ENCODE results near the gene PFKM. TPM values are rescaled to one million over a fixed set of nuclear protein-coding genes. Genes with fewer than 3 reads are reported as not detected.
"Not testable (repeated sequence)": the region's sequence is repeated elsewhere in the genome, so short reads cannot be mapped to it uniquely, and the experiment has no call there.

PFKM gene
- total and polyA plus RNA-seq, 9 of the 15 experiments (the other 6 are each of a cell fraction or from before 2014, with no cell fraction given) = 16.5 to 39.9 (median 31.7) TPM

DNA sequence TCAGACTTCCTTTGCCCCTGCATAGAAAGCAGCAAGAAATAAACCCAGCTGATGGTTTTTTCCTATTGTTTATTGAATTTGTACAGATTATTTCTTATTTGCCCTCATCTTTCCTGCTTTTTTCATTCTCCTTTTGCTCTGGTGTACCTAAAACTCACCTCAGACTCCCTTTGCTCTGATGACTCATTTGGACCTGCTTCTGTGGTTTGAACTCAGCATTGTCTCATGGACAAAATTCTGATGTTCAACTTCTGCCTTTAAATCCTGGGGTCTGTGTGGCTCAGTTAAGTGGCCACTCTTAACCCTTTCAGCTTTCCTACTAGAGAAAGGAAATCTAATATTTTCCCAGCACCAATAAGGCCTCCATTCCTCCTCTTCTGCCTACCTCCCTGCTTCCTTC is 9.7 kb upstream of the PFKM start:
- no peak for FAIRE-seq
- H3K4me3 ChIP-seq = no peak overlapping the region
- no peaks in the 10 kb centered on the region for H3K27me3 ChIP-seq (ENCODE audit: control insufficient read depth in 2 of 2, insufficient read depth in 2 of 2, low read length in 2 of 2)
- ChIA-PET POLR2A (no interaction called here), CTCF (ENCODE audit: low intra/inter-chr PET ratio) (no interaction called here)
- H3K4me2 ChIP-seq (ENCODE audit: insufficient read depth, low read length) = no peak overlapping the region
- TF ChIP-seq NCOA2 (IDR thresholded peaks at IDR 0.05; ENCODE audit: partially characterized antibody in 2 of 2) = no peak
- no peaks in the 10 kb centered on the region for H3K9me3 ChIP-seq (replicated peaks; ENCODE audit: control insufficient read depth, insufficient read depth, low read depth, low read length)
- no TSS peak for BruUV-seq (replicated peaks)
- no peak overlapping the region for H3K27ac ChIP-seq (ENCODE audit: extremely low read depth, low read depth, low read length)
- in situ Hi-C loops (cut with MboI) = no loop called here
- no peaks in the 10 kb centered on the region for H3K9me1 ChIP-seq (ENCODE audit: control insufficient read depth, insufficient read depth, low read length)
- peaks cover 14% of the 10 kb centered on the region for H3K79me2 ChIP-seq (ENCODE audit: control insufficient read depth, insufficient read depth, low read length)
- H3K9ac ChIP-seq (ENCODE audit: insufficient read depth in 1 of 2, low read depth in 2 of 2, low read length in 2 of 2) = no peak overlapping the region
- no peak overlapping the region for H2AFZ ChIP-seq (ENCODE audit: low read depth, low read length)
- H3K4me1 ChIP-seq (replicated peaks in 1 of 2; ENCODE audit: control insufficient read depth in 2 of 2, insufficient read depth in 2 of 2, low read length in 2 of 2) = peaks cover 0 to 7% of the 10 kb centered on the region in 2 experiments; a peak in 3 of 5 replicates
- ATAC-seq = no peak
- no peaks in the 10 kb centered on the region for H3K36me3 ChIP-seq (ENCODE audit: control insufficient read depth, insufficient read depth, low read length)
- intact Hi-C loops (cut with micrococcal nuclease) = no loop called here
- no peaks in the 10 kb centered on the region for H4K20me1 ChIP-seq (replicated peaks; ENCODE audit: control insufficient read depth, insufficient read depth, low read length)
- no peak for DNase-seq (ENCODE audit: extremely low read depth in 1 of 4, low spot score in 3 of 4)

DNA sequence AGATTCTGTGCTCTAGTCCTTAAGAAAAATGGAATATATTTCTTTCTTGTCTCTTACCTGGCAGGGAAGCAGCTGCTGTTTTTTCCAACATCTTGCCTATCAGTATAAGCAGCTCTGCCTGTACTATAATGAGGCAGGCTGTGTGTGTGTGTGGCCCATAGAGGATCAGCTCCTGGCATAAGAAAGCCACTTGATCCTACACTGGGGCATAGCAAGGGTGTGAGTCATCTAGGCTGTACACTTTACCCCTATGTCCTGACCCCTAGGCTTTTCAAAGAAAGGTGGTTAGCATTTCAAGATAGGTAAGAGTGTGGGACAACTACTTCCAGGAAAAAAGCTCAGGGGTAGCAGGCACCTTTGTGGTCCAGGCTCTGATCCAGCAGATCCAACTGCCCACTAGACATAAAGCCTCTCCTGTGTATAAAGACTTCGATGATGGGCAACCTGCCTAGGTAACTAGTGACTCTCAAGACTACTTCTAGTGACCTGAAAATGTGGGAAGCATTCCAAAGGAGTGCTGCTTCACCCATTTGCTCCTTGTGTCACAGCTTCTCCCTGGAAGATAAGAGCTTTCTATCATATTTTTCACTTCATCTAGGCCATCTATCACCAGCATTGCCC is 8.4 kb upstream of the PFKM start:
- H3K4me3 ChIP-seq = no peak overlapping the region
- no peaks in the 10 kb centered on the region for H3K9me3 ChIP-seq (replicated peaks; ENCODE audit: control insufficient read depth, insufficient read depth, low read depth, low read length)
- no TSS peak for BruUV-seq (replicated peaks)
- no peaks in the 10 kb centered on the region for H4K20me1 ChIP-seq (replicated peaks; ENCODE audit: control insufficient read depth, insufficient read depth, low read length)
- CTCF ChIA-PET (ENCODE audit: low intra/inter-chr PET ratio) = no interaction called here
- no peaks in the 10 kb centered on the region for H3K9me1 ChIP-seq (ENCODE audit: control insufficient read depth, insufficient read depth, low read length)
- intact Hi-C loops (cut with micrococcal nuclease) (no loop called here), in situ Hi-C loops (cut with MboI) (no loop called here)
- H3K79me2 ChIP-seq (ENCODE audit: control insufficient read depth, insufficient read depth, low read length) = peaks cover under 1% of the 10 kb centered on the region; the same call in 1 of the 3 replicates
- FAIRE-seq = no peak
- no peaks in the 10 kb centered on the region for H3K27me3 ChIP-seq (ENCODE audit: control insufficient read depth in 2 of 2, insufficient read depth in 2 of 2, low read length in 2 of 2)
- WGBS (ENCODE audit: insufficient coverage, low coverage, missing lambda C conversion rate) = 12% methylated on average over 1 of the region's 1 CpG
- DNase-seq (ENCODE audit: extremely low read depth in 1 of 4, low spot score in 3 of 4) = no peak
- H3K36me3 ChIP-seq (ENCODE audit: control insufficient read depth, insufficient read depth, low read length) = no peaks in the 10 kb centered on the region
- no peak overlapping the region for H3K9ac ChIP-seq (ENCODE audit: insufficient read depth in 1 of 2, low read depth in 2 of 2, low read length in 2 of 2)
- no peak for ATAC-seq
- TF ChIP-seq SRSF1 (IDR thresholded peaks at IDR 0.05; ENCODE audit: low read depth, low read length) = no peak
- POLR2A ChIA-PET = interaction anchor here (0.5 to 1.4 kb wide), 2 partner anchors 8 to 10 kb away, joined by 3 to 4 read pairs; partner anchors contain the start of gene PFKM
- no peak overlapping the region for H3K4me2 ChIP-seq (ENCODE audit: insufficient read depth, low read length)
- peaks cover 0 to 7% of the 10 kb centered on the region in 2 experiments; a peak in 3 of 5 replicates for H3K4me1 ChIP-seq (replicated peaks in 1 of 2; ENCODE audit: control insufficient read depth in 2 of 2, insufficient read depth in 2 of 2, low read length in 2 of 2)
- no peak overlapping the region for H2AFZ ChIP-seq (ENCODE audit: low read depth, low read length)
- H3K27ac ChIP-seq (ENCODE audit: extremely low read depth, low read depth, low read length) = no peak overlapping the region

DNA sequence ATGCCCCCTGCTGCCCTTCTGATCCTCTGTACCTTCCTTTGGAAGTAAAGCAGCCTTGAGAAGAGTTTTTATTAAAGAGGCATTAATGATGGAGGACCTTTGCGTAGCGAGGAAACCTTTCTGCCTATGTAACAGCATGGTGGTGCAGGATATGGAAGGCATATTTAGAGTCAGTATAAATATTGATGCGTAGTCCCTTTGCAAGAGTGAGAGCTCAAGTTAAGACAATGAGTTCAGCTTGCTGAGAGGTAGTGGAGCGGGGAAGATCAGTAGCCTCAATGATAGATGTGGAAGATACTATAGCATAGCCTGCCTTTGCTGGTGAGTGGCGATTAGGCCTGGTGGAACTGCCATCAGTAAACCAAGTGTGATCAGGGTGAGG is 7.9 kb upstream of the PFKM start:
- POLR2A ChIA-PET = interaction anchor here (1.4 kb wide), 1 partner anchor 7 kb away, joined by 4 read pairs; the partner anchor contains the start of gene PFKM
- intact Hi-C loops (cut with micrococcal nuclease) = not testable (repeated sequence)

More for the DNA sequence above, 7.9 kb upstream of the PFKM start:
- H3K27ac ChIP-seq (ENCODE audit: extremely low read depth, low read depth, low read length); H3K9me3 ChIP-seq (replicated peaks; ENCODE audit: control insufficient read depth, insufficient read depth, low read depth, low read length); CTCF ChIA-PET (ENCODE audit: low intra/inter-chr PET ratio); BruUV-seq (replicated peaks); H3K4me2 ChIP-seq (ENCODE audit: insufficient read depth, low read length); H3K9me1 ChIP-seq (ENCODE audit: control insufficient read depth, insufficient read depth, low read length); H4K20me1 ChIP-seq (replicated peaks; ENCODE audit: control insufficient read depth, insufficient read depth, low read length); DNase-seq (ENCODE audit: extremely low read depth in 1 of 4, low spot score in 3 of 4); in situ Hi-C loops (cut with MboI); H3K4me1 ChIP-seq (replicated peaks in 1 of 2; ENCODE audit: control insufficient read depth in 2 of 2, insufficient read depth in 2 of 2, low read length in 2 of 2); ATAC-seq; H3K36me3 ChIP-seq (ENCODE audit: control insufficient read depth, insufficient read depth, low read length); H3K4me3 ChIP-seq; H3K27me3 ChIP-seq (ENCODE audit: control insufficient read depth in 2 of 2, insufficient read depth in 2 of 2, low read length in 2 of 2); FAIRE-seq; H3K9ac ChIP-seq (ENCODE audit: insufficient read depth in 1 of 2, low read depth in 2 of 2, low read length in 2 of 2); H2AFZ ChIP-seq (ENCODE audit: low read depth, low read length); H3K79me2 ChIP-seq (ENCODE audit: control insufficient read depth, insufficient read depth, low read length): not testable (repeated sequence)
- 64% methylated on average over 5 of the region's 5 CpGs for WGBS (ENCODE audit: insufficient coverage, low coverage, missing lambda C conversion rate)
